ENCODE results near the gene CCR5AS.
"Not testable (repeated sequence)": the region's sequence is repeated elsewhere in the genome, so short reads cannot be mapped to it uniquely, and the experiment has no call there.

CCR5AS gene

DNA sequence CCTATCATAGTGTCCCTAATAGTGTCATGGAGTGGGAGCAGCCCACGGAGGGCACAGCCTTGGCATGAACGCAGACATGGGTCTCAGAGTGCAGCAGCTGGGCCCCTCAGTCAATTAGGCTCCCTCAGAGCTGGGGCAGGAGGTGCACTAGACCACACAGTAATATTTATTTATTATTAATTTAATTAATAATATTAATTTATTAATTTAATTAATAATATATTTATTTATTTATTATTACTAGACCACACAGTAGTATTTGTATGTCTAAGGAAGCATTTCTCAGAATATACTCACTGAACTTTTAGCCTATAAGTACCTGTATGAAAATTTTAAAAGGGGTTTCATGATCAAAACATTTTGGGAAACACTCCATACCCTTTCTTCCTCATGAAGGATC, 5.3 kb downstream of the CCR5AS start:
- DNase-seq: no peak

DNA sequence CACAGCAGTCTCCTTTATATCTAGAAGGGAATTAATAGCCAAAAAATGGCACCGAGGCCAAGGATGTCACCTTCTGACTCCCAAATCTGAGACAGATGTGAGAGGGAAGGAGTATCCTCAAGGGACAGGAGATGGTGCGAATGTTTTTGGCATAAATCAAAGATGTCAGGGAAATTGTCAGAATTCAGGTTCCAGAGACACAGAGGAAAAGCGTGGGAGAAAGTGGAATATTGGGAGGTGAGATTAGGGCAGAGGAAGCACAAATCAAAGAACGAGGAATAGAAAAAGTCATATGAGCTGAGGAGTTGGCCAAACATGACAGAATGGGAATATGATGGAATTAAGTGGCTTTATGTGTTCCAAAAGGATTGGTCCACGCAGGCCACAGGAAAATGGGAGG, 6.0 kb downstream of the CCR5AS start:
- DNase-seq: no peak

DNA sequence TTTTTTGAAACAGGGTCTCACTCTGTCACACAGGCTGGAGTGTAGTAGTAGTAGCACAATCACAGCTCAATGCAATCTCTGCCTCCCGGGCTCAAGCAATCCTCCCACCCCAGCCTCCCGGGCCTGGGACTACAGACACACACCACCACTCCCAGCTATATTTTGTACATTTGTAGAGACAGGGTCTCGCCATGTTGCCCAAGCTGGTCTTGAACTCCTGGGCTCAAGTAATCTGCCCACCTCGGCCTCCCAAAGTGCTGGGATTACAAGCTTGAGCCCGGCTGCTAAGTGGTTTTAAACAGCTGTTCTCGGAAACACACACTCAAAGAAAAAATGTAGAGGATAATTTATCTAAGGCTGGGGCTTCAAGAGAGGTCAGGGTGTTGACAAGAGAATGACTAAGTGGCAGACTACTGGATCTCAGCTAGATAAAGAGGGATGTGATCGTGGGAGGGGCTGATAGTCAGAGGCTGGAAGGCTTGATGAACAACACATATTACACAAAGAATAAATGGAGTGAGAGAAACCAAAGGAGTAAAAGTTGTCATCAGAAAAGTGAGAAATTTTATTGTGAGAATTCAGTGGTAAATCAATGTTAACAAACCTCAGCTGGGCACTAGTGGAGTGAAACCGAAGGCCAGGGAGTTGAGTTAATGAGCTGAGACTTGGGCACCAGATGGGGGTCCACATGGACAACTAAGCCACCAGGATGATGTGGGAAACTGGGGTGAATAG, 6.7 kb downstream of the CCR5AS start:
- no peak for DNase-seq

DNA sequence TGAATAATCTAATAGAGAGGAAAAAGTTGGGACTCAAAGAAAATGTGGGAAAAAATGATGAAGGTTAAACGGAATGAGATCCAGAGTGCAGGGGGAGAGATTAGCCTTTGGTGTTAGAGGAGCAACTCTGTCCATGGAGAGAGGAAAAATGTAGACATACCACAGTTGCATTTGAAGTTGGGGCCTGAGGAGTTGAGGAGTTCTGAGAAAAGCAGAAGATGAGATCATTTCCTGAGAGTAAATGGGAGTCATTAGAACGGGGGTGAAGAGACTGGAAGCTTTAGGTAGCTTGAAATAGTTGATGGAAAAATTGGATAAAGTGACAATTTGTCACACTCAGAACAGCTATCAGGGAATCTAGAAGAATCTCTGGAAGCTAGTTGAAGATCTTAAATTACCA, 7.3 kb downstream of the CCR5AS start:
- no peak for DNase-seq

DNA sequence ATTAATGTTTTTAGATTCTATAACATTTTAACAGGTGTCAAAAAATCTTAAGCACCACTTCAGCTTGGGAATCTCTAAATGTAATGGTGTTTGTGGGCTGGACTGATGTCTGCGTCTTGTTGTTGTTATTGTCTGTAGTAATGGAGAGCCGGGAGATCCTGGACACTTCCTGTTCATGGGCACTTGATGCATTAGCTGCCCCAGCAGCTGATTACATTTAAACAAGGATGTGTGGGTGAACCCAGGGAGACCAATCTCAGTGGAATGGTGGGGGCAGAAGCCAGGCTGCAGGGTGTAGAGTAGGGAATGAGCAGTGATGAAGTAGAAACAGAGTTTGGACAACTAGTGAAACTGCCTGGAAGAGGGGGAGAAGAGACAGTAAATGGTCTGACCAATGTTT, 7.8 kb downstream of the CCR5AS start:
- no peak for DNase-seq

DNA sequence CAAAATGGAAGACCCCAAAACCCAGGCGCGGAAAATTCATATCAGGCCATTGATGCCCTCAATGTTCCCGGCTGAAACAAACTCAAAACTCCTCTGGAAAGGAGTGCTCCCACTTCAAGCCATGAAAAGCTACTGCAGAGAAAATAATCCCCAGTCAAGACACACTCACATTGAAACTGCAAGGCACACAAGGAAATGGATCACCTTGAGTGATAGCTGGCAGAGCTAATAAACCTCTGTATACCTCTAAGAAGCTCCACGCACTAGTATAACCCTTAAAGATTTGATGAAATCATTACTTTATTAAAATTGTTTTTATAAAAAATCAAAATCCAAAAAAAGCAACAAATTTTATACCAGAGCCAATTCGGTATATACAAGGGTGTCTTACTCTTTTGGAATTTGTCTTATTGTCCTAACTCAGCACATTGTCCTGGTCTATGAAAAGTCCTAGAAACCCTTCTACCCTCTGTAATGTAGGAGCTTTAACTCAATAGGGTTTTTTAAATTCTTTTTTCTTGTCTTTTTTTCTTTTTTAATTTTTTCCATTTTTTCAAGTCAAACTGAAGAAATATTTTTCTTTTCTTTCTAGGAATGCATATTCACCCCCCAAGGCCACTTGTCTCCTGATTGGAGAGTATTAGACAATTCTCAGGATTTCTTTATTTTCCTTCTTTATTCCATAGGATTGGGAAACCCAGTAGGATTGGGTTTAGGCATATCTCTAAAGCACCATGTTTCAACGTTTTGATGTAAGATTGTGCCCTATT, 8.5 kb downstream of the CCR5AS start:
- DNase-seq: no peak

DNA sequence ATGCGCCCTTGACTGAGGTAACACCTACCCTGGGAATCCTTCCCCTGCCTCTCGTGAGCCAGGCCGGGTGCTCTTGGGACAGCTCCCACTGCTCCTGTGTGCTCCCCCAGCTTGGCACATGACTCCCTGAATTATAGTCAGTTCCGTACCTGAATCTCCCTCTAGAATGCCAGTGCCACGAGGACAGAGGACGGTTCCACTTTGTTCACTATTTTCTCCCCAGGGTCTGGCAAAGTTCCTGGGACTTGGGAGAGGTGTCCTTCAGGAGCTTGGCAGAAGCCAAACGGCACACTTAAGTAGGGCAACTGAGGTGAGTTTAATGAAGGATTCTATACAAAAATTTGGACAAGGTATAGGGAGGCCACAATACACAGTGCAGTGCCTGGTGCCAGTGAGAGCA, 9.8 kb downstream of the CCR5AS start:
- DNase-seq: no peak

DNA sequence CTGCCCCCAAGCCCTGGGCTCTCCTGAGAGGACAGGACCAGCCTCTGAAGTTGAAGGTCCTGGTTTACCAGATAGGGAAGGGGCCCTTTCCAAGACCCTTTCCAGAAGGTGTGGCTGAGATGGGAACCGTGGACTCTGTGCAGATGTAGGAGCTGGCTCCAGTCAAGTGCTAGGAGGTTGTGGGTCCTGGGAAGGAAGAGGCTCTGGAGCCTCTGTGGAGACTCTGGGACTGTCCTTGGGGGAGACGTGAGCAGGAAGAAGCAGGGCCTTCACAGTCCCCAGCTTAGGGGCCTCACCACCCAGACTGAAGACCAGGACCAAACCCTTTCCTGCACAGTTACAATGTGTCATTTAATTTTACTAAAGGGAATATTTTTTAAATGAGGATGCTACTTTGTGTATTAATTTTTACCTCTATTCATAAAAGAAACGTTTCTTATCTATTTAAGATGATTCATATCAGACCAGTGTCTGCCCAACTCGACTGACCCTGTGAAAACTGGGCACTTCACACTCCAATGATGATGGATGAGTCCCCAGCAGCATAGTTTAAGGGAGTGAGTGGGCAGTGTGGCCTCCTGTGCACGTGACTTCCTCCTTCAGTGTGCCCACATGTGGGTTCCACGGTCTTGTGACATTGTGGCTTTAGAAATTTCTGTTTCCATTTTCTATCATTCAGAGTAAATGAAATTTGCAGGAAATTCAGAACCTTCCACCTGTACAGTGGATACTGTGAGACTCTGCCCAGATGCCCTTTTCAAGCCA, 10.9 kb downstream of the CCR5AS start:
- DNase-seq: peak; percentile 34

DNA sequence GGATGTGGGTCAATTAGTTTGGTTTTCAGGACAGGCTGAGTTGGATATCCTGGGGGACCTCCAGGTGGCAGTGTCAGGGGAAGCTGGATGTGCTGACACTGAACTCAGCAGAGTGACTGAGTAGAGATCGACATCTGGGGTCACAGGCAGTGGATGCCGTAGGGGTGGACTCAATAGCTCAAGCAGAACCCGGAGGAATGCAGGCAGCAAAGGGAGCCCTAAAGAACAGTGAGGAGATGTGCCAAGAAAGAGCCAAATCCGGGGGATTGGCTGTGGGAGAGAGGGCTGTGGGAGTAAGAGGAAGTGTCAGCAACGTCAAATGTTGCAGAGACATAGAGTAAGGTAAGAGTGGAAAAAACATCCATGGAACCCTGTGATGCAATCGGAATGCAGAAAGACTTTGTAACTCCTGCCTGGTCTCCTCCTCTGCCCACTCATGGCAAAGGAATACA, 11.6 kb downstream of the CCR5AS start:
- DNase-seq: no peak

DNA sequence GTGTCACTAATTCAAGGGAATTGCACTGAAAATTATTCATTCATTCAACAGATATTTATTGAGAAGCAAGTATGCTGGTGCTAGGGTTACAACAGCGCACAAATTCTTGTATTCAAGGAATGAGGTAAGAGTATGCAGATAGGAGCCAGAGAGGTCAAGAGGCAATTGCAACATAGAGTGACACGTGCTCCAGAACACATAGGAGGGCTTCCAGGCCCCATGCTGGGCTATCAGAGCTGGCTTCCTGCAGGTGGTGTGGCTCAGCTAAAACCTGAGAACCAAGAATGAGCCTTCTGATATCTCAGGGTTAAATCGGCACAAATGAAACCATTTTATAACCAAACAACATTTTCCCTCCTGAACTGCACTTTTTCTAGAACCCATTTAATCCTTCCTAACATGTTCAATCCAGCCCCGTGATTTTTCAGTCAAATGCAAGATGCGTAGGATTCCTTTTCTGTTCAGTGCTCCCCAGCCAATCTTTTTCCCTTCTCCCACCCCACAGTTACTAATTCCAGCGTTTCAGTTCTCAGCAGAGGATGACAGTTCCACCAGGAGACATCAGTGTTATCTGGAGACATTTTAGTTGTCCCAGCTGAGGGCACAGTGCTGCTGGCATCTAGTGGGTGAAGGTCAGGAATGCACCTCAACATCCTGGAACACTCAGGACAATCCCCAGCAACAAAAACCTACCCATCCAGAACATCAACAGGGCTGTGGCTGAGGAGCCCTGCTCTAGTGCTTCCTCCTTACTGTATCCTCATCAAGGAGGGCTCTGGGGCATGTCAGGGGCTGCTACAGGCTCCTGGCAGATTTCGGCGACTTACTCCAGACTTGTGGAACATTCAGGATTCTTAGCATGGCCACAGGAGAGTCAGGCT, 13.1 kb downstream of the CCR5AS start:
- no peak for DNase-seq

DNA sequence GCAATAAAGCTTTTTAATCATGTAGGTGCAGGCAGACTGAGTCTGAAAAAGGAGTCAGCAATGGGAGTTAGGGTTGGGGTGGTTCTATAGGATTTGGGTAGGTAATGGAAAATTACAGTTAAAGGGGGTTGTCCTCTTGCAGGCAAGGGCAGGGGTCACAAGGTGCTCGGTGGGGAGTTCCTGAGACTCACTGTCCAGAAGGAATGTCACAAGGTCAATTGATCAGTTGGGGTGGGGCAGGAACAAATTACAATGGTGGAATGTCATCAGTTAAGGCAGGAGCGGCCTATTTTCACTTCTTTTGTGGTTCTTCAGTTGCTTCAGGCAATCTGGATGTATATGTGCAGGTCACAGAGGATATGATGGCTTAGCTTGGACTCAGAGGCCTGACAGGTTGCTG, 13.9 kb downstream of the CCR5AS start:
- DNase-seq: no peak

DNA sequence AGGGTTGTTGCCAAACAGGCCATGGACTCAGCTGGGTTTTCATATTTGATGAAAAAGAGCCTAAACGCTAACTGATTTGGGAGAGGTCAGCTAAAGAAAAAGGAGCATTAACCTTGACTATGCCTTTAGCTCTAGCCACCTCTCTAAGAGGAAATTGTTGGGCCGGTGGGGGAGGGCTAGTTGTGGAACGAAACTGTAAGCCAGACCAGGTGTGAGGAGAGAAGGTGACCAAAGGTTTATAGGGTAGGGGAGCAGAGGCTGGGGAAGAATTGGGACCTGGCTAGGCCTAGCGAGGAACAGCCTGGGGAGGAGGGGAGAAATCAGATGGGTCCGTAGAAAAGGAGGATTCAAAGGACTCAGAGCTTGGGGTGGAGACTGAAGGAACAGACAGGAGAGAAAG, 15.3 kb downstream of the CCR5AS start:
- not testable (repeated sequence) for DNase-seq

DNA sequence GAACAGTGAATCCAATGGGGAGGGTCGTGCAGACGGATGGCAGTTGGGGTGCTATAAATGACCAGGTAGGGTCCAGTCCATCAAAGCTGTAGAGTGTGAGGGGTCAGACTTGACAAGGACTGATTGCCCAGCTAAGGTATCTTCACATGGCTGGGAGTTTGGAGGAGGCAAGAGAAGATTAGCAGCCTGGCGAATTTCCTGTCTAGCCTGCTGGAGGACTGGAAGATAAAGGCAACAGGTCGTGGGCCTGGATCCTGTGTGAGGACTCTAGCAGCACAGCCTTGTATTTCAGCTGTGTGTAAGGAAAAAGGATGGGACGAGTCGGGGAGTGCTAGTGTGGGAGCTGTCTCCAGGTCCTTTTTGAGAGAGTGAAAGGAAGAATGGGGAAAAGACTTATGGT, 17.6 kb downstream of the CCR5AS start:
- no peak for DNase-seq

DNA sequence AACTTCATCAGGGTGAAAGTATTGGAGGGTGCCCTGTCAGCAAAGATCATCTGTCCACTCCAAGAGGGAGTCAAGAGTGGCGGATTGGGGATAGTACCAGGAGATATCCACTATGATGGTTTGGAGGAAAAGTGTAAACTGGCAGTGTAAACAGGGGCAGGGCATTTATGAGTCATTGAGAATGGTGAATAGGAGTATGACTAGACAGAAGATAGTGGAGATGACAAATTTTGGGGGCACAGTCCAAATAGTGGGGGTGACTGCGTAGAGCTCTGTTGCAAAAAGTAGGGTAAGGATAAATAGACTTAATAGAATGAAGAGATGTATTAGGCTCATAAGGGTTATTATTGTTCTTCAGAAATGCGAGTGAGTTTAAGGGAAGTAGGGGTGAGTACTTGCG, 18.0 kb downstream of the CCR5AS start:
- DNase-seq: not testable (repeated sequence)

DNA sequence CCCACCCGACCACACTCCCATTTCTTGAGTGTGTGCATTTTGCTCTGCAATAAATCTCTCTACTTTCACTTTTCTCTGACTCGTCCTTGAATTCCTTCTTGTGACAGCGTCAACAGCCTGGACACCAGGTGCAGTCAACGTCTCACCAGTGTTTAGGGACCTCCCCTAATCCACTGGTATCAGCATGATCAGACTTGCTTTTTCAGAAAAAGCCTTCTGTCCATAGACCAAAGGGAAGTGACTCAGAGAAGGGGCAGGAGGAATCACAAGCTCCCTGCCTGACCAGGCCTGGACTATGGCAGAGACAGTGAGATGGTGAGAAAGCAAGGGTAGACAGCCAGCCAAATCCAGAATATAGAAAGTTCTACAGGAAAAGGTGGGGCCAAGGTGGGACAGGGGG, 20.7 kb downstream of the CCR5AS start:
- no peak for DNase-seq

DNA sequence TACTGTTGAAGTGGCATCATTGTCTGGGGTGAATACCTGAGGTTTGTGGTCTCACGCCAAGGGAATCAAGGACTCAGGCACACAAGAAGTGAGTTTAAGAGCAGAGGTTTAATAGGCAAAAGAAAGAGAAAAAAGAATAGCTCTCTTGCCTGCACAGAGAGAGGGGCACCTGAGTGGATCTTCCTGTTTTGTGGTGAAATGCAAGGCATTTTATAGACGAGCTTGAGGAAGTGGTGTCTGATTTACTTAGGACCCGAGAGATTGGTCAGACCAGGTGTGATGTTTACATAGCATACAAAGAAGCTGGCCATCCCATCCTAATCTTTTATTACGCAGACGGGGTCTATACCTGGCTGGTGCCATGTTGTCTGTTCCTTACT, 22.9 kb downstream of the CCR5AS start:
- DNase-seq: no peak

DNA sequence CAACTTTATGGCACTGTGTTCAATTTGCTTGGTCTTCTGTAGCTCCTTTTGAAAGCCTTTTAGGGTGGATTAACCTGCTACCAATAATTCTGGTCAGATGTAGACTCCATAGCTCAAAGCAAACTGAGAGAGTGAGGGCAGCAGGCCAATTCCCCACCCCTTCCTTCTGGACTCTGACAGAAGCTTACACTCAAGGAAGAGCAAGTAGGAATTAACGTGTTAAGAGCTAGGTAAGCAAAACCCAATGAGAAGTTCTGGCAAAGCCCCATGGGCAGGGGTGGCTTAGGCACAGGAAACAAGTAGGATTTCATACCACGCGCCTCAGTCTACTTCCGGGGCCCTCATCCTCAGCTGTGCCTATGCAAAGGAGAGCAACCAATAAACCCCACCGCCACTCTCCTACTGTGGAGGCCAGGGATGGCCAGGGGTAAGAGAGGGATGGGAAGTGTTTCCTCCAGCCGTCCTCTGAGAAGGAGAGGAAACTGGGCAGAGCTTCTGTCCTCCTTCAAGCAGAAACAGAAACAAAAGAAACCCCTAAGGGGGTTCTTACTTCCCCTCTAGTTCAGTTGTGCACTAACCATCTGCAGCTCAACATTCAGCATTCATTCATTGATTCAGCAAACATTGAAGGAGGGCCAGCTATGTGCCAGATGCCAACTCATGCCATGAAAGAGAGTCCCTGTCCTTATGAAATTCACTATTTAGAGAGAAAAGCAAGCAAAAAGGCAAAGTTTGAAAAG, 23.5 kb downstream of the CCR5AS start:
- DNase-seq: no peak

DNA sequence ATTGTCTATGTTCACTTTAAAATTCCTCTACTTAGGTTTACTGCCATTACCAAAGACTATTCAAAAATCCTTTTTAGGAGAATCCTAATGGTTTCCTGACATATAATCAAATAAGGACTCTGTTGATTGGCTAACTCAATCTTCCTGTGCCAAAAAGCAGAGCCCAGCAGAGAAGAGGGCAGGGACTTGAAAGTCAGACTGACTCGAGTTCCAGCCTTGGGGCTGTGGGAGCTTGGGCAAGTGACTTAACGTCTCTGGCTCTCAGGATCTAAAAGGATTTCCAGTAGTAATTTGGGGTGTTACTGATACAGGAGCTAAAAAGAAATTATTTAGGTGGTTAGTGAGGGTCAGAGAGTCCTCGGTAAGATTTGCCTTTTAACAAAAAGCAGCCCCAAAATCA, 25.2 kb downstream of the CCR5AS start:
- no peak for DNase-seq

DNA sequence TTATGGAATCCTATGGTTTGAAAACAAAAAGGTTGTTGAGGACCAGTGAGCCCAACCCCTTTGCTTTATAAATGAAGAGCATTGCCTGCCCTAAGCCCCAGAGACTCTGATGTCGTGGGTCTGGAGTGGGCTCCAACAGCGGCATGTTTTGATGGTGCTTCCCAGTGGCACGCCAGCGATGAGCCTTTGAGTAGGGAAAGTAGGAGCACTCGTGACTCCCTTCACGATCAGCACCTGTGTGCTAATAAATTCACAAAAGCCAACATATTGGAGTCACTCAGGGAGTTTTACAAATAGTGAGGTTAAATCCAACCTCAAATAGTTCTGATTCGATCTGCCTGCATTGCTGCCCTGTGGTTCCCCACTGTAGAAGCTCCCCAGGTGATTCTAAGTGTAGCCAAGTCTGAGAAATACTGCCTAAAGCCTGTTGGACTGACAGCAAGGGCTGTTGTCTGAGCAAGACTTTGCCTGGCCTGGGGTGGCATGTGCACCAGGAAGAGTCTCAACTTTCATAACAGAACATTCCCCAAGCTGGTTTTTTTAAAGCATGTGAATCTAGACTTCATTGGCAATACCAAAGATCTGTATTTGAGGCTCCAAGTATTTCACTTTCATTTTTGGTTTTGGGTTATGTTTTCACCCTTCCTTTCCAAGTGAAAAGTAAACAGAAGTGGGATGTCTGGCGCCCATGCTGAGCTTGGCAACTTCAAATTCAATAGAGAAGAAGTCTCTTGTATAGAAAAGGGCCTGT, 26.2 kb downstream of the CCR5AS start:
- DNase-seq: no peak

DNA sequence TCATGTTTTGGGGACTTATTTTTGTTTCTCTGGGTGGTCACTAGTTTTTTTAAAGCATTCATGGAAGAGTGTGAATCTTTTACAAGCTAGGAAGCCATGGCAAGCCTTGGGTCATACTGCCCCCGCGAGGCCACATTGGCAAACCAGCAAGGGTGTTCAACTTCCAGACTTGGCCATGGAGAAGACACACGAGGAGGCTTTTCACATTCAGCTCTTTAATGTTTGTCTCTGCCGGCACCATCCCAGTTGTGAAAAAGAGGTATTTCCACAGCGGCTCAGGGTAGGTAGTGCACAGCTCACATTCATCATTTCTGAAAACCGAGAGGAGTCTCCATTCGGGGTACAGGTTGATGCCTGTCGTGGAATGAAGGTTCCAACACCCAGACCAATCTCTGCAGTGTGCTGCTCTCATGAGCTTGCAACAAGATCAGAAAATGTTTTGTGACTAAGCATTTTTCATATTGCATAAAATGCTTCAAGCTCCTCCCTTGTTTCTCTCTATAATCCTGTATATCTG, 28.4 kb downstream of the CCR5AS start:
- peak; percentile 54 for DNase-seq

DNA sequence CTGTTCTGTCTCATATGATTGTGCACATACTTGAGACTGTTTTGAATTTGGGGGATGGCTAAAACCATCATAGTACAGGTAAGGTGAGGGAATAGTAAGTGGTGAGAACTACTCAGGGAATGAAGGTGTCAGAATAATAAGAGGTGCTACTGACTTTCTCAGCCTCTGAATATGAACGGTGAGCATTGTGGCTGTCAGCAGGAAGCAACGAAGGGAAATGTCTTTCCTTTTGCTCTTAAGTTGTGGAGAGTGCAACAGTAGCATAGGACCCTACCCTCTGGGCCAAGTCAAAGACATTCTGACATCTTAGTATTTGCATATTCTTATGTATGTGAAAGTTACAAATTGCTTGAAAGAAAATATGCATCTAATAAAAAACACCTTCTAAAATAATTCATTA, 31.1 kb downstream of the CCR5AS start:
- DNase-seq: no peak
